Neural cell (in vitro differentiated cells): ENCODE measurements around the gene ABHD8.

Experiments used
- EP300 ChIP-seq: fragments of 450-650 bp; conservative IDR thresholded peaks from 2 replicates; pipeline ENCODE4 v1.6.1; 2014; ENCODE audit warnings: antibody characterized with exemption, mild to moderate bottlenecking, moderate library complexity; ENCODE audit not compliant: poor library complexity, severe bottlenecking
- EZH2 ChIP-seq: fragments of 200-600, 300-800 bp; shearing (Covaris generic), sonication (generic); IDR thresholded peaks from 2 replicates; pipeline ENCODE4 v1.6.1; 2014; ENCODE audit warnings: antibody characterized with exemption, low read length, borderline replicate concordance, mild to moderate bottlenecking; ENCODE audit not compliant: insufficient read depth, poor library complexity, severe bottlenecking
- POLR2AphosphoS5 ChIP-seq: IDR thresholded peaks from 2 replicates; pipeline ENCODE4 v1.6.1; 2012
- SMC3 ChIP-seq: fragments of 450-650 bp; conservative IDR thresholded peaks from 2 replicates; pipeline ENCODE4 v1.6.1; 2014; ENCODE audit warnings: antibody characterized with exemption, mild to moderate bottlenecking, moderate library complexity; ENCODE audit not compliant: poor library complexity
- TAF1 ChIP-seq: IDR thresholded peaks from 2 replicates; pipeline ENCODE4 v1.6.1; 2012; ENCODE audit warnings: low read depth
- TF ChIP-seq, protein P1 (sequence below): fragments of 450-650 bp; IDR thresholded peaks from 2 replicates; pipeline ENCODE4 v1.5.1; 2014; ENCODE audit warnings: antibody characterized with exemption, mild to moderate bottlenecking, moderate library complexity; ENCODE audit not compliant: poor library complexity, severe bottlenecking
- TF ChIP-seq, protein P2 (sequence below): IDR thresholded peaks from 2 replicates; pipeline ENCODE4 v1.6.1; 2012; ENCODE audit warnings: borderline replicate concordance

GRCh38 chr19:17260842-17261325, 42.3 kb downstream of the ABHD8 start:
- TF ChIP-seq POLR2AphosphoS5 (no peak), SMC3 (no peak), EZH2 (no peak), EP300 (no peak), TAF1 (no peak)
- TF ChIP-seq, protein P1, sequence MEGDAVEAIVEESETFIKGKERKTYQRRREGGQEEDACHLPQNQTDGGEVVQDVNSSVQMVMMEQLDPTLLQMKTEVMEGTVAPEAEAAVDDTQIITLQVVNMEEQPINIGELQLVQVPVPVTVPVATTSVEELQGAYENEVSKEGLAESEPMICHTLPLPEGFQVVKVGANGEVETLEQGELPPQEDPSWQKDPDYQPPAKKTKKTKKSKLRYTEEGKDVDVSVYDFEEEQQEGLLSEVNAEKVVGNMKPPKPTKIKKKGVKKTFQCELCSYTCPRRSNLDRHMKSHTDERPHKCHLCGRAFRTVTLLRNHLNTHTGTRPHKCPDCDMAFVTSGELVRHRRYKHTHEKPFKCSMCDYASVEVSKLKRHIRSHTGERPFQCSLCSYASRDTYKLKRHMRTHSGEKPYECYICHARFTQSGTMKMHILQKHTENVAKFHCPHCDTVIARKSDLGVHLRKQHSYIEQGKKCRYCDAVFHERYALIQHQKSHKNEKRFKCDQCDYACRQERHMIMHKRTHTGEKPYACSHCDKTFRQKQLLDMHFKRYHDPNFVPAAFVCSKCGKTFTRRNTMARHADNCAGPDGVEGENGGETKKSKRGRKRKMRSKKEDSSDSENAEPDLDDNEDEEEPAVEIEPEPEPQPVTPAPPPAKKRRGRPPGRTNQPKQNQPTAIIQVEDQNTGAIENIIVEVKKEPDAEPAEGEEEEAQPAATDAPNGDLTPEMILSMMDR: peak; percentile 47
- TF ChIP-seq, protein P2, sequence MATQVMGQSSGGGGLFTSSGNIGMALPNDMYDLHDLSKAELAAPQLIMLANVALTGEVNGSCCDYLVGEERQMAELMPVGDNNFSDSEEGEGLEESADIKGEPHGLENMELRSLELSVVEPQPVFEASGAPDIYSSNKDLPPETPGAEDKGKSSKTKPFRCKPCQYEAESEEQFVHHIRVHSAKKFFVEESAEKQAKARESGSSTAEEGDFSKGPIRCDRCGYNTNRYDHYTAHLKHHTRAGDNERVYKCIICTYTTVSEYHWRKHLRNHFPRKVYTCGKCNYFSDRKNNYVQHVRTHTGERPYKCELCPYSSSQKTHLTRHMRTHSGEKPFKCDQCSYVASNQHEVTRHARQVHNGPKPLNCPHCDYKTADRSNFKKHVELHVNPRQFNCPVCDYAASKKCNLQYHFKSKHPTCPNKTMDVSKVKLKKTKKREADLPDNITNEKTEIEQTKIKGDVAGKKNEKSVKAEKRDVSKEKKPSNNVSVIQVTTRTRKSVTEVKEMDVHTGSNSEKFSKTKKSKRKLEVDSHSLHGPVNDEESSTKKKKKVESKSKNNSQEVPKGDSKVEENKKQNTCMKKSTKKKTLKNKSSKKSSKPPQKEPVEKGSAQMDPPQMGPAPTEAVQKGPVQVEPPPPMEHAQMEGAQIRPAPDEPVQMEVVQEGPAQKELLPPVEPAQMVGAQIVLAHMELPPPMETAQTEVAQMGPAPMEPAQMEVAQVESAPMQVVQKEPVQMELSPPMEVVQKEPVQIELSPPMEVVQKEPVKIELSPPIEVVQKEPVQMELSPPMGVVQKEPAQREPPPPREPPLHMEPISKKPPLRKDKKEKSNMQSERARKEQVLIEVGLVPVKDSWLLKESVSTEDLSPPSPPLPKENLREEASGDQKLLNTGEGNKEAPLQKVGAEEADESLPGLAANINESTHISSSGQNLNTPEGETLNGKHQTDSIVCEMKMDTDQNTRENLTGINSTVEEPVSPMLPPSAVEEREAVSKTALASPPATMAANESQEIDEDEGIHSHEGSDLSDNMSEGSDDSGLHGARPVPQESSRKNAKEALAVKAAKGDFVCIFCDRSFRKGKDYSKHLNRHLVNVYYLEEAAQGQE: no peak
